Fibroblast of lung (primary cell): ENCODE measurements around the gene MYO6. TPM values are rescaled to one million over a fixed set of nuclear protein-coding genes. Genes with fewer than 3 reads are reported as not detected.
"Not testable (repeated sequence)": the region's sequence is repeated elsewhere in the genome, so short reads cannot be mapped to it uniquely, and the experiment has no call there.

Experiments
- DNase-seq, 2 donors: peaks; one replicate each; pipeline versions ENCODE4 v3.0.0 to v3.0.0-alpha.2; 2010; ENCODE audit warnings: low read depth in 2 of 2
- H2AFZ ChIP-seq: 2 replicates; pipeline ENCODE4 v1.5.1; 2012; ENCODE audit warnings: low read length, control low read depth, inconsistent platforms
- H3K27ac ChIP-seq: 2 replicates; pipeline ENCODE4 v1.5.1; 2011; ENCODE audit warnings: low read length, control low read depth; ENCODE audit not compliant: insufficient read depth
- H3K27me3 ChIP-seq: 2 replicates; pipeline ENCODE4 v1.5.1; 2011; ENCODE audit warnings: mild to moderate bottlenecking, low read length; ENCODE audit not compliant: control insufficient read depth, insufficient read depth
- H3K36me3 ChIP-seq: 2 replicates; pipeline ENCODE4 v1.5.1; 2011; ENCODE audit warnings: low read length; ENCODE audit not compliant: control insufficient read depth, insufficient read depth
- H3K4me1 ChIP-seq: 2 replicates; pipeline ENCODE4 v1.5.1; 2011; ENCODE audit warnings: low read length; ENCODE audit not compliant: control insufficient read depth, insufficient read depth; ENCODE audit errors: extremely low read depth
- H3K4me2 ChIP-seq: 2 replicates; pipeline ENCODE4 v1.5.1; 2011; ENCODE audit warnings: low read length, control low read depth; ENCODE audit not compliant: insufficient read depth; ENCODE audit errors: extremely low read depth
- H3K4me3 ChIP-seq, 4 experiments: fragments of 200-600 bp in 1 of 4; sonication (generic) in 1 of 4; replicated peaks in 1 of 4; 2 replicates each; pipeline ENCODE4 v1.5.1; 2011 to 2016; ENCODE audit warnings: low read length in 4 of 4, low read depth in 3 of 4, mild to moderate bottlenecking in 3 of 4, control low read depth in 2 of 4, inconsistent platforms in 1 of 4, mixed read lengths in 1 of 4; ENCODE audit not compliant: insufficient read depth in 1 of 4; ENCODE audit errors: control extremely low read depth in 1 of 4
- H3K79me2 ChIP-seq: 2 replicates; pipeline ENCODE4 v1.5.1; 2012; ENCODE audit warnings: mild to moderate bottlenecking, low read length, inconsistent platforms; ENCODE audit not compliant: control insufficient read depth, insufficient read depth
- H3K9ac ChIP-seq: 2 replicates; pipeline ENCODE4 v1.5.1; 2011; ENCODE audit warnings: mild to moderate bottlenecking, low read length, control low read depth; ENCODE audit not compliant: insufficient read depth
- H3K9me3 ChIP-seq: 2 replicates; pipeline ENCODE4 v1.5.1; 2012; ENCODE audit warnings: low read depth, low read length; ENCODE audit not compliant: control insufficient read depth, insufficient read depth
- H4K20me1 ChIP-seq: 2 replicates; pipeline ENCODE4 v1.5.1; 2011; ENCODE audit warnings: low read length; ENCODE audit not compliant: control insufficient read depth, insufficient read depth; ENCODE audit errors: extremely low read depth
- CTCF ChIP-seq, 2 donors: IDR thresholded peaks in 1 of 2; conservative IDR thresholded peaks in 1 of 2; 1 replicate in 1 of 2; 2 replicates in 1 of 2; pipeline ENCODE4 v1.5.1; 2011 to 2012; ENCODE audit warnings: low read length in 2 of 2, control low read depth in 1 of 2, inconsistent platforms in 1 of 2, low read depth in 1 of 2, mild to moderate bottlenecking in 1 of 2
- EZH2 ChIP-seq: IDR thresholded peaks from 2 replicates; pipeline ENCODE4 v1.5.1; 2012; ENCODE audit warnings: low read length, control low read depth, mild to moderate bottlenecking; ENCODE audit errors: missing control alignments
- polyA plus RNA-seq, 2 donors: library from polyadenylated mRNA; depleted of rRNA in 1 of 2; stranded (reverse) in 1 of 2; unstranded in 1 of 2; fragments of >200 nt; gene quantifications; 2 replicates each; pipeline ENCODE4 v1.2.1, GENCODE V29; 2011 to 2012; ENCODE audit warnings: missing spikeins in 1 of 2
- total RNA-seq: library from RNA; depleted of rRNA; stranded (reverse); fragments of >200 nt; gene quantifications from 2 replicates; pipeline ENCODE4 v1.2.1, GENCODE V29; 2014

Gene MYO6
- total and polyA plus RNA-seq, 2 donors (not counting 1 experiment from before 2014, with no cell fraction given), result 16.9 to 24.9 TPM

- Histone ChIP-seq H3K4me3 (no peak overlapping the region), H3K4me1 (no peaks in the 10 kb centered on the region), H2AFZ (no peak overlapping the region), H3K9me3 (no peaks in the 10 kb centered on the region), H4K20me1 (no peaks in the 10 kb centered on the region), H3K27me3 (no peaks in the 10 kb centered on the region), H3K79me2 (no peaks in the 10 kb centered on the region), H3K4me2 (no peak overlapping the region), H3K9ac (no peak overlapping the region), H3K36me3 (no peaks in the 10 kb centered on the region), H3K27ac (no peak overlapping the region)
- no peak for DNase-seq
- no peak for TF ChIP-seq CTCF (conservative IDR thresholded peaks at IDR 0.05 in 1 of 2, IDR thresholded peaks at IDR 0.05 in 1 of 2; ENCODE audit: low read depth in 1 of 2, low read length in 2 of 2)
- no peak for TF ChIP-seq EZH2
Measured at GRCh38 chr6:75893776-75894152, 144.7 kb downstream of the MYO6 start.

- Histone ChIP-seq H3K27me3 (no peaks in the 10 kb centered on the region), H3K4me3 (no peak overlapping the region), H3K27ac (no peak overlapping the region), H3K9ac (no peak overlapping the region), H3K36me3 (no peaks in the 10 kb centered on the region), H3K9me3 (no peaks in the 10 kb centered on the region), H2AFZ (no peak overlapping the region), H3K4me1 (no peaks in the 10 kb centered on the region), H4K20me1 (no peaks in the 10 kb centered on the region), H3K79me2 (no peaks in the 10 kb centered on the region), H3K4me2 (no peak overlapping the region)
- TF ChIP-seq EZH2 (no peak), CTCF (conservative IDR thresholded peaks at IDR 0.05 in 1 of 2, IDR thresholded peaks at IDR 0.05 in 1 of 2; ENCODE audit: low read depth in 1 of 2, low read length in 2 of 2) (no peak)
- peak in 1 of 2 donors; percentile 10 for DNase-seq
Measured at GRCh38 chr6:75896526-75896925, 147.5 kb downstream of the MYO6 start.

- H3K4me2 ChIP-seq, H3K36me3 ChIP-seq, H3K4me3 ChIP-seq, H2AFZ ChIP-seq, H3K79me2 ChIP-seq, H3K9me3 ChIP-seq, H3K9ac ChIP-seq, H3K4me1 ChIP-seq, H3K27ac ChIP-seq, H4K20me1 ChIP-seq, H3K27me3 ChIP-seq, DNase-seq: not testable (repeated sequence)
Measured at GRCh38 chr6:75900216-75900615, 151.2 kb downstream of the MYO6 start.

GRCh38 chr6:75905129-75905528, 156.1 kb downstream of the MYO6 start:
- H3K79me2 ChIP-seq, H3K4me2 ChIP-seq, H3K4me3 ChIP-seq, H3K9me3 ChIP-seq, H3K27ac ChIP-seq, H3K27me3 ChIP-seq, H2AFZ ChIP-seq, H3K4me1 ChIP-seq, H4K20me1 ChIP-seq, H3K9ac ChIP-seq, DNase-seq, H3K36me3 ChIP-seq: not testable (repeated sequence)
